Right atrium auricular region (tissue), 2 donors: ENCODE results near the gene PGM1. TPM values are rescaled to one million over a fixed set of nuclear protein-coding genes. Genes with fewer than 3 reads are reported as not detected.

Experiments
- DNase-seq: peaks from one replicate; pipeline ENCODE4 v3.0.0-alpha.2; 2019; ENCODE audit warnings: low spot score
- H3K27ac ChIP-seq, 2 donors: fragments of 200-600 bp; sonication (generic); 1 replicate in 1 of 2; 2 replicates in 1 of 2; pipeline ENCODE4 v1.5.1; 2016 to 2019
- H3K27me3 ChIP-seq, 2 donors: fragments of 200-600 bp; sonication (generic); one replicate each; pipeline versions ENCODE4 v1.5.1 to v1.6.0; 2017 to 2019
- H3K36me3 ChIP-seq: fragments of 200-600 bp; sonication (generic); one replicate; pipeline ENCODE4 v1.5.1; 2016
- H3K4me1 ChIP-seq, 2 donors: fragments of 200-600 bp; sonication (generic); one replicate each; pipeline versions ENCODE4 v1.5.1 to v1.6.0; 2017 to 2019
- H3K4me3 ChIP-seq, 2 donors: fragments of 200-600 bp; sonication (generic); 1 replicate in 1 of 2; 2 replicates in 1 of 2; pipeline ENCODE4 v1.5.1; 2017 to 2019; ENCODE audit warnings: mild to moderate bottlenecking in 1 of 2, moderate library complexity in 1 of 2
- H3K9me3 ChIP-seq, 2 donors: fragments of 200-600 bp; sonication (generic); one replicate each; pipeline ENCODE4 v1.5.1; 2019
- total RNA-seq, 2 donors: library from RNA; depleted of rRNA; stranded (reverse); fragments of >200 nt; gene quantifications; one replicate each; pipeline ENCODE4 v1.1.0, GENCODE V29; 2016
- TF ChIP-seq, protein P1 (sequence below), 2 donors: fragments of 200-600 bp; sonication (generic); IDR thresholded peaks; one replicate each; pipeline ENCODE4 v1.5.1; 2019; ENCODE audit warnings: antibody characterized with exemption in 2 of 2

Gene PGM1
- total RNA-seq, 2 donors from 2014 or later: 171 to 258 TPM

GRCh38 chr1:63601912-63602311 is 8.7 kb downstream of the PGM1 start:
- TF ChIP-seq, protein P1, sequence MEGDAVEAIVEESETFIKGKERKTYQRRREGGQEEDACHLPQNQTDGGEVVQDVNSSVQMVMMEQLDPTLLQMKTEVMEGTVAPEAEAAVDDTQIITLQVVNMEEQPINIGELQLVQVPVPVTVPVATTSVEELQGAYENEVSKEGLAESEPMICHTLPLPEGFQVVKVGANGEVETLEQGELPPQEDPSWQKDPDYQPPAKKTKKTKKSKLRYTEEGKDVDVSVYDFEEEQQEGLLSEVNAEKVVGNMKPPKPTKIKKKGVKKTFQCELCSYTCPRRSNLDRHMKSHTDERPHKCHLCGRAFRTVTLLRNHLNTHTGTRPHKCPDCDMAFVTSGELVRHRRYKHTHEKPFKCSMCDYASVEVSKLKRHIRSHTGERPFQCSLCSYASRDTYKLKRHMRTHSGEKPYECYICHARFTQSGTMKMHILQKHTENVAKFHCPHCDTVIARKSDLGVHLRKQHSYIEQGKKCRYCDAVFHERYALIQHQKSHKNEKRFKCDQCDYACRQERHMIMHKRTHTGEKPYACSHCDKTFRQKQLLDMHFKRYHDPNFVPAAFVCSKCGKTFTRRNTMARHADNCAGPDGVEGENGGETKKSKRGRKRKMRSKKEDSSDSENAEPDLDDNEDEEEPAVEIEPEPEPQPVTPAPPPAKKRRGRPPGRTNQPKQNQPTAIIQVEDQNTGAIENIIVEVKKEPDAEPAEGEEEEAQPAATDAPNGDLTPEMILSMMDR (IDR thresholded peaks at IDR 0.05): no peak
- peaks cover 0 to 5% of the 10 kb centered on the region in 2 donors for H3K4me1 ChIP-seq
- DNase-seq: no peak
- H3K9me3 ChIP-seq: no peaks in the 10 kb centered on the region
- no peak overlapping the region for H3K4me3 ChIP-seq
- no peak overlapping the region for H3K27ac ChIP-seq
- no peaks in the 10 kb centered on the region for H3K27me3 ChIP-seq
- no peaks in the 10 kb centered on the region for H3K36me3 ChIP-seq

DNA sequence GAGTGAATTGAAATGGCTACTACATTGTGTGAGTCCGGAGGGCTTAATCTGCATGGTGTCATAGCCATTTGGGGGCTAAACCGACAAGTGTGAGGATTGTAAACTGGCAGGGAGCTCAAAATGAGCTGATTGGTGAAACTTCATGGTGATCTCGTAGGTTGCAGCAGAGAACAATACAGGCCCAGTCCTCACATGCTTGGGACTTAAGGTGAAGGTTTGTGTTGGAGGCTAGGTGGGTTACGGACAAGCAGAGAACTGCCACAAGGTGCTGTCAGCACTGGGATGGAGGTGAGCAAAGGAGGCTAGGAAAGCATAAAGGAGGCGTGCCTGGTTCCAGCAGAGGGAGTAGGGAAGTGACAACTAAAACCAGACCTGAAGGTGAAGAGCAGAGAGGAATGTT is 9.4 kb downstream of the PGM1 start:
- Histone ChIP-seq H3K4me1 (peaks cover 0 to 5% of the 10 kb centered on the region in 2 donors), H3K9me3 (no peaks in the 10 kb centered on the region), H3K4me3 (no peak overlapping the region), H3K27me3 (no peaks in the 10 kb centered on the region), H3K27ac (no peak overlapping the region), H3K36me3 (no peaks in the 10 kb centered on the region)
- TF ChIP-seq, protein P1 (IDR thresholded peaks at IDR 0.05): no peak
- DNase-seq: no peak

- Histone ChIP-seq H3K27ac (no peak overlapping the region), H3K9me3 (no peaks in the 10 kb centered on the region), H3K27me3 (no peaks in the 10 kb centered on the region), H3K4me3 (no peak overlapping the region), H3K36me3 (no peaks in the 10 kb centered on the region), H3K4me1 (peaks cover 0 to 5% of the 10 kb centered on the region in 2 donors)
- DNase-seq: no peak
- TF ChIP-seq, protein P1 (IDR thresholded peaks at IDR 0.05): no peak
Measured at GRCh38 chr1:63603810-63604209, 10.6 kb downstream of the PGM1 start.

DNA sequence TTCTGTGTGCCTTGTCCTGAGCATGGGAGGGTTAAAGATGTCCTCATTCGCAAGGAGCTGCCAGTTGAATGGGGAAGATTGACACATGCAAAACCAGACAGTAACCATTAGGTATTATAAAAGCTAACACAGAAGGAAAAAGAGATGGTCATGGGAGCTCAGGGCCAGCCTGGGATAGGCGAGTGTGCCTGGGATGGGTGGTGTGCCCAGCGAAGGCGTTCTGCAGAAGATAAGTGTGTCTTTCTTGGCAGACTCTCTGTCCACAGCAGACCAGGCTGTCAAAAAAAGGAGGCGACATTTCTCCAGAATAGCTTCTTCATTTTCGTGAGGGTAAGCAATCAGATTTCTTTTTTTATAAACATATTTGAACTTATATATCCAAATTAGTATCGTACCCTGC is 14.1 kb downstream of the PGM1 start:
- no peak for DNase-seq
- no peaks in the 10 kb centered on the region for H3K36me3 ChIP-seq
- H3K4me3 ChIP-seq: no peak overlapping the region
- peaks cover 0 to 3% of the 10 kb centered on the region in 2 donors for H3K4me1 ChIP-seq
- TF ChIP-seq, protein P1 (IDR thresholded peaks at IDR 0.05): no peak
- no peak overlapping the region for H3K27ac ChIP-seq
- H3K27me3 ChIP-seq: no peaks in the 10 kb centered on the region
- no peaks in the 10 kb centered on the region for H3K9me3 ChIP-seq

GRCh38 chr1:63611231-63611630 is 18.0 kb downstream of the PGM1 start:
- DNase-seq: no peak
- TF ChIP-seq, protein P1 (IDR thresholded peaks at IDR 0.05): no peak
- H3K36me3 ChIP-seq: no peaks in the 10 kb centered on the region
- H3K27ac ChIP-seq: no peak overlapping the region
- no peak overlapping the region for H3K4me3 ChIP-seq
- H3K9me3 ChIP-seq: no peaks in the 10 kb centered on the region
- peaks cover 0 to 10% of the 10 kb centered on the region in 2 donors for H3K4me1 ChIP-seq
- H3K27me3 ChIP-seq: no peaks in the 10 kb centered on the region

- no peaks in the 10 kb centered on the region for H3K36me3 ChIP-seq
- TF ChIP-seq, protein P1 (IDR thresholded peaks at IDR 0.05): no peak
- DNase-seq: no peak
- peaks cover 0 to 10% of the 10 kb centered on the region in 2 donors for H3K4me1 ChIP-seq
- H3K27me3 ChIP-seq: no peaks in the 10 kb centered on the region
- H3K9me3 ChIP-seq: no peaks in the 10 kb centered on the region
- H3K27ac ChIP-seq: no peak overlapping the region
- no peak overlapping the region for H3K4me3 ChIP-seq
Measured at GRCh38 chr1:63612564-63612963, 19.4 kb downstream of the PGM1 start.
